ENCODE data around the gene DTX3. TPM values are rescaled to one million over a fixed set of nuclear protein-coding genes. Genes with fewer than 3 reads are reported as not detected.

DTX3 gene
- total and polyA plus RNA-seq, 4 donors = 1.1 to 3.2 (median 1.4) TPM

GRCh38 chr12:57593187-57593586, 11.4 kb upstream of the DTX3 start:
- DNase-seq (ENCODE audit: low spot score) = no peak
- Histone ChIP-seq H3K9ac (ENCODE audit: low read depth in 1 of 2, low read length in 2 of 2) (no peak overlapping the region), H3K36me3 (ENCODE audit: control insufficient read depth in 4 of 4, insufficient read depth in 3 of 4, low read depth in 1 of 4, low read length in 3 of 4) (peaks cover 0 to 15% (median 6%) of the 10 kb centered on the region in 4 donors), H3K4me3 (ENCODE audit: low read depth in 1 of 3, low read length in 3 of 3) (no peak overlapping the region), H3K4me1 (ENCODE audit: control insufficient read depth in 4 of 4, insufficient read depth in 4 of 4, low read length in 3 of 4) (peaks cover 5 to 18% (median 11%) of the 10 kb centered on the region in 4 donors), H3K27ac (ENCODE audit: low read depth in 1 of 2, low read length in 2 of 2) (no peak overlapping the region), H3K9me3 (ENCODE audit: control insufficient read depth in 4 of 4, low read length in 3 of 4) (no peaks in the 10 kb centered on the region), H3K27me3 (ENCODE audit: control insufficient read depth in 4 of 4, insufficient read depth in 4 of 4, low read length in 3 of 4) (no peaks in the 10 kb centered on the region)
- WGBS = 90% methylated on average over 4 of the region's 4 CpGs
- no peak for TF ChIP-seq HNF4G (IDR thresholded peaks at IDR 0.05)
- no peak for TF ChIP-seq FOXA1 (IDR thresholded peaks at IDR 0.05)
- no peak for TF ChIP-seq HNF4A (conservative IDR thresholded peaks at IDR 0.05)
- no peak for TF ChIP-seq TAF1 (conservative IDR thresholded peaks at IDR 0.05)
- TF ChIP-seq ATF3 (IDR thresholded peaks at IDR 0.05) = no peak
- no peak for TF ChIP-seq MAX (IDR thresholded peaks at IDR 0.05)
- TF ChIP-seq ZBTB33 (IDR thresholded peaks at IDR 0.05) = no peak
- TF ChIP-seq SP1 (IDR thresholded peaks at IDR 0.05) = no peak
- no peak for TF ChIP-seq JUND (IDR thresholded peaks at IDR 0.05)
- no peak for TF ChIP-seq EGR1 (IDR thresholded peaks at IDR 0.05; ENCODE audit: low read depth in 2 of 2)
- TF ChIP-seq GABPA (IDR thresholded peaks at IDR 0.05 in 1 of 2, conservative IDR thresholded peaks at IDR 0.05 in 1 of 2) = no peak
- no peak for TF ChIP-seq RAD21 (IDR thresholded peaks at IDR 0.05)
- TF ChIP-seq REST (IDR thresholded peaks at IDR 0.05) = no peak
- TF ChIP-seq CTCF (IDR thresholded peaks at IDR 0.05; ENCODE audit: low read depth, low read length, missing input control) = no peak
- TF ChIP-seq YY1 (IDR thresholded peaks at IDR 0.05) = no peak
- TF ChIP-seq NR2F2 (IDR thresholded peaks at IDR 0.05) = no peak
- no peak for TF ChIP-seq FOXA2 (IDR thresholded peaks at IDR 0.05)
- TF ChIP-seq RXRA (IDR thresholded peaks at IDR 0.05) = no peak
